Limb (tissue), 2 donors: ENCODE data around the gene BEND5.

Experiments
- DNase-seq, 2 donors: peaks; one replicate each; pipeline ENCODE4 v3.0.0-alpha.2; 2016; ENCODE audit errors: extremely low spot score in 2 of 2

BEND5 gene

DNA sequence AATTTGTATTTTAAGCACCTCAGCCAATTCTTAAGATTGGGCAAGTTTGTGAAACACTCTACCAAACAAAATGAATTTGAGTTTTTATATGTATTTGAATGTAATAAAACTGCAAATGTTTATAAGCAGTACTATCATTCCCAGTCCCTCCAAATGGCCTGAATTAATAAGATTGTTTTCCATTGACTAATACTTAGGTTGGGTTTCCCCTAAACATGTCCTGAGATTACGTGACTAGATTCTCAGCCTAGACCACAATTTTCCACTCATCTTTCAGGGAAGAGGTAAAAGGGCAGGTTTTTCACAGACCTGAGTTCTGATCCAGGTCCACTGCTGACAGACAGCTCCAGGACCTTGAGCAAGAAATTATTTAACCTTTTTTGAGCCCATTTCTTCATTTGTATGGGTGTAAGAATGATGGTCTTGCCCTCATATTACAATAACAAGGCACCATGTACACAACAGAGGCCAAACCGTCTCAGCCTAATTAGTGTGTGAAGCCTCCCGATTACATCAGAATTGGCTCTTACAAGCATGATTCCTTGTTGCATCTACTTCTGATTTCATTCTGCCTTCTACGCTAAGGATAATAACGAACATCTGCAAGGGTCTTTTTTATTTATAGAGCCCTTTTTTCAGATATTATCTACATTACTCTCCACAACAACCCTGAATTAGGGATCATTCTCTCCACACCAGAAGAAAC, 51.2 kb downstream of the BEND5 start:
- no peak for DNase-seq

DNA sequence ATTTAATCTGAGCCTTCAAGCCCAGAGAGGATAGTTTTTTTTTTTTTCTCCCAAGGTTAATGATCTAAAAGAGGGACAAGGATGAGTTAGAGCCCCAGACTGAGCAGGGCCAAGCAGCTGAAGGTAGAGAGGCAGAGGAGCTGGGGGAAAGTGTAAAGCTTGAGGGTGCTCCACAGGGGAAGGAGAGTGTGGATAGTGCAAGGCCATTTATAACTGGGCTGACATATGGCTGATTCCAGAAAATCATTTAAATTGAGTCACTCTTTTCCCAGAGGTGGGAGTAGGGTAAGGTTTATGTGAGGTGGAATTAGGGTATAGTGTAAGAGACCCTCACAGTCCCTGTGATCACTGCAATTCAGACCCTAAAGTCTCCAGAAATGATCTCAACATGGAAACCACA, 55.8 kb downstream of the BEND5 start:
- DNase-seq: no peak

DNA sequence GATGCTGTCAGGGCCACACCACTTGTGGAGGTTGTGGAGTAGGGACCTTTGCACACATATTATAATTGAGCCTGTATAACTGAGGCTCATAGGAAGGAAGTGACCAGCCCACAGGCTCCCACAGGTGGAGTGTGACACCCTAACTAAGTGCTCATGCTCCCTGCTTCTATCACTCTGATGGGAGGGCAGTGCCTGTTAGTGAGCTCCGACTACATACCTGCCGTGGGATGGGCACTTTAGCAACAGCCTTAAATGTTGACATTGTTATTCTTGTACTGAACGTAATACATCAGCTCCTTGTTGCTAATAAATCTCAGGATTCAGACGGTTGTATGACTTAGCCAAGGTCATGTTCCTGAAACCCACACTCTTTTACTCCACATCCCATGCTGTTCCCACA, 58.0 kb downstream of the BEND5 start:
- DNase-seq: no peak

DNA sequence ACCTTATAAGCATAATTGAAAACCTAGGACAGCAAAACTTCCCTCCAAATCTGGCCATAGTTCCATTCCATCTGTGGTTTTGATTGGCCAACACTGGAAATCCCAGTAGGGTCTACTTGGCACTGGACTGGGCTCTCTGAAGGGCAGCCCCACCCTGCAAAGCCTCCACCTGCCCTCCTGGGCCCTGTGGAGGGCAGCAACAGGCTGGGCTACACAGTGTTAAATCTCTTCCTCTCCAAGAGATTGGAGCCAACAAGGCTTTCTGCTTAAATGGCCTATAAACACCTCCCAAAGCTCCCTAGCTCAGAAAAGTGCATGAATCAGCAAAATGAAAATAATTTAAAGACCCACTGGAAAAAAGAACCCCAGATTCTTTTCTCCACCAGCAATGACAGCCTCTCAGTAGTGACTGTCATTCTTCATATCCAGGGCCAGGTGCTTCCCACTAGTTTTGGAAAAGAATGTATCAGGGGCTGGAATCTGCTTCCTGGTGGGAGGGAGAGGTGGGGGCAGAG, 58.5 kb downstream of the BEND5 start:
- DNase-seq: no peak

DNA sequence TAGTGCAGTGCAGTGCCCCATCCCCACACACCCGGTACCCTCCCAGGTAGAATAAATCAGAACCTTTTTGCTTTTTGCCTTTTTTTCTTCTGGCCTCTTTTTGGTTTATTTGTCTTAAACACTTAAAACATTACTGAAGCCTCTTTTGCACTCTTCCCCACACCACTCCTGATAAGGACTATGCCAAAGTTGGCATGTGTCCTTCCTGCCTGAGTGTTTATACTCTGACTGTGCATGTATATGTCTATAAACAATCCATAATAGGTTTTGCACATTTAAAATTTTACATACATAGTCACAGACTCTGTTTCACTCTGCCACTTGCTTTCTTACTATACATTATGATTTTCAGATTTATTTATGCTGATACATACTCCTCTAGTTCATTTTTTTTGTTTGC, 59.6 kb downstream of the BEND5 start:
- no peak for DNase-seq

DNA sequence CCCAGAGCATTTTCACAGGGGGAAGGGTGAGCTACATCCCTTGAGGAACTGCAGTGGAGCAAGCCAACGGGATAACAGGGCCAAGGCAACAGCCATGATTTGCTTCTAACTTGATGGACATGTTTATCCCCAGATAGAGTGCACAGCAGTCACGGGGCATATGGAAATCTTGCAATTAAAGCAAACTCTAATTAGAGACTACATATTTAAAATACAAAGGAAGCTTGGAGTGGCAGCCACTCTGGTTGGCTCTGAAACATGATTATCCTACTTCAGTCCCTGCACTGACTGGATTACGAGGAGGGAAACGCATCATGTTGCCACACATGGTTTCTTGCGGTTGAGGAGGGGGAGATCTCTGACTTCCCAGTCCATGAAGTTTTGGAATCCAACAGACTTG, 60.8 kb downstream of the BEND5 start:
- no peak for DNase-seq

DNA sequence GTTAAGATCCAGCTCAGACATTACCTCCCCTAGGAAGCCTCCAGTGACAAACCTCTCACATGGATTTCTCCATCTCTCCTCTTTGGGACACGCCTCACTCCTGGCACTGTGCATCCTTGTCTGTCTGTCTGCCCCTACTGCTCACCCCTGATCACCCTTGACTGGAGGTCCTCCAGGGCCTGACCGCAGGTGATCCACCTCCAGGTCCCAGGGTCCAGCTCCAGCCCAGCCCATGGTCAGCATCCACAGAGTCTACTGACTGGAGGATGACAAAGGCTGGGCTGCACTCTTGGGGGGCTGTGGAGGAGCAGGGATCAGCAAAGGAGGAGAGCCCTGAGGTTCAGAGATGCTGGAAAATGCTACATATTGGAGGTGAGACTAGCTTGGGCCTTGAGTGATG, 65.8 kb downstream of the BEND5 start:
- no peak for DNase-seq

DNA sequence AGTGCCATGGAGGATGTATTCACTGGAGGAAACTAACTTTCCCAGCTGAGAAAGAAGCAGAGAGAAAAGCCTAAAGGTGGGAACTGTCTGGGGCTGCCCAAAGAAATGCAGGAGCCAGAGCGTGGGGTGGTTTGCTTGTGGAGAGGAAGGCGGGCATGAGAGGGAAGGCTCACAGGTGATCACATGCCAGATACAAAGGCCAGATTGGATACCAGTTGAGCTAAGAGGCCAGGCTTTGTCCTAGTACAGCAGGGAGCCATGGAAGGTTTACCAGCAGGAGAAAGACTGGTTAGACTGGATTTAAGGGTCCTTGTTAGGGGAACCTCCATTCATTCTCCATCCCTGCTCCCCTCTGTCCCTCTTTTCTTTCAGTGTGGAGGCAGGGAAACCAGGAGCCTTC, 66.4 kb downstream of the BEND5 start:
- no peak for DNase-seq

DNA sequence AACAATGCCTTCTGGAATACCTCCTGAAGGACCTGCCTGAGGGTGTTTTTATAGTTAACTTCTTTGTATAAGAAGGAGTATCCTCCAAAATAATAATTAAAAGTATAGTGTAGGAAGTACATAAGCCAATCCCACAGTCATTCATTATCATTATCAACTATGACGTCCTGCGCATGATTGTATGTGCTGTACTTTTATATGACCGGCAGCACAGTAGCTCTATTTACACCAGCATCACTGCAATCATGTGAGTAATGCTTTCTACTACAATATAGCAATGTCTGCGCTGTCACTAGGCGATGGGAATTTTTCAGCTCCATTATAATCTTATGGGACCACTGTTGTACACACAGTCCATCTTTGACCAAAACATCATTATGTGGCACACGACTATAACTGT, 72.0 kb downstream of the BEND5 start:
- no peak for DNase-seq

DNA sequence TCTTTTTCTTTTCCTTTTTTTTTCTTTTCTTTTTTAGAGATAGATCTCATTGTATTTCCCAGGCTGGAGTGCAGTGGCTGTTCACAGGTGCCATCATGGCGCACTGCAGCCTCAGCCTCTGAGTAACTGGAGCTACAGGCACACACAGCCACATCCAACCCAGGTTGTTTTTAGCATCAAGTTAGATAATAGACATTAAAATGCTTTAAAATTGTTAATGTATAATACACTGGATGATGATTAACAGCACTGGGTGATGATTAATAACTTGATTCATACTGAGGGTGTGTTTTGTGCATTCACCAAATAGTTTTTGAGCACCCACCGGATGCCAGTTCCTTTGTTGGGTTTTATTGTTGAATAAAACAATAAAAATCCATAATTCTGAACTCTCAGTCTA, 75.2 kb downstream of the BEND5 start:
- DNase-seq: no peak

DNA sequence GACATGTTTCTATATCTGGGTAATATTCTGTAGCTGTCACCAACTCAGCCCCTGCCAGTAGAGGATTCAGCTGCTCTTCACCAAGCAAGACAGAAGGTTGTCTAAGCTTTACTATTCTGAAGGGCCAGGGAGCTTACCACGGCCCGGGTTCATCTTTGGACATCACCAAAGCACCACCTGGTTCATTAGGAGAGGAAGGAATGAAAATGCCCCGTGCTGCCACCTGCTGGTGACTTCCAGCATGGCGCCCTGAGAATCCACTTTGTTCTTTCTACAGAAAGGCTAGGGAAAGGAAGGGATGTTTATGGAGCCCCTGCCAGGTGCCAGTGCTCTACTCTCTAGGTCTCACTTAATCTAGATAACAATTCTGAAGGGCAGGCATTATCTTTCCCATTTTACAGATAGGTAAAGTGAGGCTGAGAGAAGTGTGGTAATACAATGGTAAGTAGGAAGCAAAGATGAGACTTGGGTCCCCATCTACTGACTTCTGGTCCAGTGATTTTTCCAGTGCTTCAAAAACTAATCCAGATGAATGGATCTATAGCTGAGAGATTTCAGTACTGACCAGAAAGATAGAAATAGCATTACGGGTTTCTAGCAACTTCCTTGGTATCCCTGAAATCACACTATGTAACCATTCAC, 79.5 kb downstream of the BEND5 start:
- peak in 1 of 2 donors; percentile 77 for DNase-seq

DNA sequence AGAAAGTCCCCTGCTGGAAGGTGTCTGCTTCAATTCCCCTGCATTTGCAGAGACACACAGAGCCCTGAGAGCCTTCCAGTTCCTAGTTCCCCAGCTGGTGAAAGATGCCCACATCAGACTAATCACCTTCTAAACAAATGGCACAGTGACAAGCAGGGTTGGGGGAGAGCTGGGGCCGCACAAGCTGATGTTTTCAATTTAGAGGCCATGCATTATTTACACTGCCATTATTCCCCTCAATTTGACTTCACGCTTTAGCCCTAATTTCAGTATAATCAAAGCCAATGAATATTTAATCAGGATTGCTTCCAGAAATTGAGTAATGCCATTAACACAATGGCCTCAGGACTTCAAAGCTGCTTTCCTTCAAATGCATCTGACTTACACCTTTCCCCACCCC, 81.5 kb downstream of the BEND5 start:
- DNase-seq: no peak

DNA sequence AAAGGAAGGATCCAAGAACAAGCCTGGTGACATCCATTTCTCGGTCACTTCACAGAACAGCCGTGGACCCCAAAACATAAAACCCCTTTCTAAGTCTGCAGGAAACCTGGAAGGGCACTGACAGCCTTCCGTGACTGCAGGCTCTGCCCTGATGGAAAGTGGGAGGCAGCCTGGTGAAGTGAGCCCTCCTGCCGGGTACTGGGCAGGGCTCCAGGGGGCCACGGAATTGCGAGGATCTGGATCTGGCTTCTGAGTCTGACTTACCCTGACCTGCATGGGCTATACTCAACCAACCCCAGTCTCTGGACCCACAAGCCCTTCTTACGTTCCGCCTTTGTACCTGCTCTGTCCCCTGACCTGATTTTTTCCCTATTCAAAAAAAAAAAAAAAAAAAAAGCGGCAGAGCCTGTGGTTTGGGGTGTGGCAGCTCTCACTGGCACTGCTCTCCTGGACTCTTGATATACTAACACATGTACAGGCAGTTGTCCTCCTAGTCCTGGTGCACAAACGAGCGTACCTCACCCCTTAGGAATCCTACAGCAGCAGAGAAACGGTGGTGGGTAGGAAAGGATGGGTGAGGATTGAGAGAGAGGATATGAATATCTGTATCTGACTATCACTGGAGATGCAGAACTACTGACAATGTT, 82.9 kb downstream of the BEND5 start:
- no peak for DNase-seq

DNA sequence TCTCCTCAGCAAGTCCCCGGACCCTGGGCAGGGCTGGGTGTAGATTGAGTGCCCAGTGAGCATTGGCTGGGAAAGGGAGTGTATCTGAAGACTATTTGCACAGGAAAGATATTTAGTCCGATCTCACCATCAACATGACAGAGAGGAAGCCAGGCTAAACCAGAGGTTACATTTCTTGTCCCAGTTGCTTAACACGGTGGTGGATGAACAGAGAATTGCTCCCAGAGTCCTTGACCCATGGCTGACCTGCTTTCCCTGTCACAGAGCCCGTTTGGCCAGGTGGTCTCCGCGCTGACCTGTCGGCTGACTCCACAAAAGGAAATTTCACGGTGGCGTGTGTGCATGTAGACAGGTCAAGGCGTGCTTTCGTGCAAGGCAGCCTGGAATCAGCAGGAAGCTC, 83.5 kb downstream of the BEND5 start:
- DNase-seq: no peak

DNA sequence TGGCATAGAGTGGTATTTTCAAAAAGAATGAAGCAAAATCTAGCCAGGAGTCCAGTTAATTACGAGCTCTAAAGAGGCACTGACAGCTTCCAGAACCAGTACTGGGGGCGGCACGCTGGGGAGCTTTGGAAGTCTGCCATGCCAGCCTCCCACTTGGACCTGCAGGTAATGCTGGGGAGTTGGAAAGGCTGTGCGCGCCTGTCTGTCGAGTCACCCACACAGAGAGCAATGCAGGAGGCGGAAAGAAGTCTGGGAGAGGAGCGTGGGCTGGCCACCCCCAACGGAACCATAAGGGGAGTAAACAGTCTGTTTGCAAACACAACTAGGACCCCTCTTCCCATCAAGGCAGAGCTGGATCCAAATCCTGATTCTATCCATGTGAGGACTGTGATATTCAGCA, 84.5 kb downstream of the BEND5 start:
- DNase-seq: no peak

DNA sequence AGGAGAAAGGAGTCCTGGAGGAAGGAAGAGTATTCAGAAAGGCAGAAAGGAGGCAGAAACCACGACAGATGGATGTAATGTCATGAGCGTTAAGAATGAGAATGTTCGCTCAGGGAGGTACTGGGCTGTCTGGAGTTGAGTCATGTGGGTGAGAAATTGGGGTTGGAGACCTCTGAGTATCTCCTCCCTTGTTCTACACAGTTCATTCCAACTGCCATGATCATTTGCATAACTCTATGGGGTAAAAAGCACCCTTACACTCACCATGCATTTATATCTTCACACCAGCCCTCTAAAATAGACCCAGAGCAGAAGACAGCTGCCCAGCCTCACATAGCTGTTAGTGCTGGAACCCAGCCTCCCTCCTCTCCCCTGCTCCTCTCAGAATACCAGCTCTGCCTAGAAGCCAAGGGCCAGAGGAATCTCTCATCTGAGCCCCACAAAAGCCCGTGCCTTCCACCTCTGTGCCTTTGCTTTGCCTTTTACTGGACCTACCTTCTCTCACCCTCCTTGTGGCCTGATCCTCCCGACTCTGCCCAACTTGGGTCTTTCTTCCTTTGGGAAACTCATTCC, 85.2 kb downstream of the BEND5 start:
- no peak for DNase-seq

DNA sequence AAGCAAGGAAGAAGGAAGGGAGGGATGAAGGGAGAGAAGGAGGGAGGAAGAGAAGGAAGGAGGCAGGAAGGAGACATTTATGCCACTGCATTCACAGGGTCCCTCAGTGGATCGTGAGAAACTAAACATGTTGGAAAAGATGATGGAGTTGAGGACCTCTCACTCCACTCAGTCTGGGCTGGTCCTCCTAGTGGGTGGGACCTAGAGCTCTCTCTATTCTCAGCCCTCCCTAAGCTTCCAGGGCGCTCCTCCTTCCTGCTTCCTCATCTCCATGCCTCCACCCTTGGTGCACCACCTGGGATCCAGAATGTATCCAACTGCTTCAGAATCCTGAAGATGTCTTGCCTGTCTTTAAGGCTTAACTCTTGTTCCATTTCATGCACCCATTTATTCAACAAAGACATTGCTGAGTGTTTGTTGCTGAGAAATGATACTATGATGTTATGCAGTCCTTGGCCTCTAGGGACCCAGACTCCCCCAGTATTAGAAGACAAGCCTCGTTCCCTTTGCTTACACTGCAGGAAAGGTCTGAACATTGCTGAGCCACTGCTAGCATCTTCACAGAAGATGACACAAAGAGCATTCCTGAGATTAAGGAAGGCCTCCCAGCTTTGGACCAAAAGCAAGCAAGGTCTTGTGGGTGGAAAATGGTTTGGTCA, 88.5 kb downstream of the BEND5 start:
- no peak for DNase-seq

DNA sequence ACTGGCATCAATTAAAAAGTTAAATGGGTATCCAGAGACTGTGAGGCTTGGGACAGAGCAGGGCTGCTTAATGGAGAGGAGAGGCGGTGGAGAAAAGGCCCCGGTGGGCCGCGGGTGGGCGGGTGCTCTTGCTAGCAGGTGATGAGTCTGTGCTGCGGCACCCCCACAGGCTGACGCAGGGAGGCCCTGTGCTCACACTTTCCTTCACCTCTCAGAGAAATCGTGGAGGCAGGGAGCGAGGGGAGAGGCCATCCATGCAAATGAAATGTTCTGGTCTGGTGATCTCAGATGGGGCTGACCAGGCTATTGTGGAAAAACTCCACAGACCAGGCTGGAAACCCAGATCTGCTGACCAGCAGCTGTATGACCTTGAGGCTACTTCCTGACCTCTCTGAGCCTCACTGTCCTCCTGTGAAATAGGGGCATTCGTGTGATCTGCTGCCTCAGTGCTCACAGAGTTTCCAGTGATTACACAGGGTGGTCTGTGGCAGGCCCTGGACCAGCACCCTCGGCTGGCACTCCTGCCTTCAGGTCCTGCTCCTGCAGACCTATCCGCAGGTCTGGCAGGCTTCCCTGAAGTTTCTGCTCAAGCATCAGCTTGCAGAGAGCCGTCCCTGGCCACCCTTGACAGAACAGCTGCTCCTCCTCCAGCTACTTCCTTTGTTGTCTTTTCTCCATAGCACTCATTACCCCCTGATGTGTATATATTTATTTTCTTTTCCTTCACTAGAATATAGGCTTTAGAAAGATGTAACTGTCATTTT, 89.2 kb downstream of the BEND5 start:
- peak in 1 of 2 donors; percentile 42 for DNase-seq

DNA sequence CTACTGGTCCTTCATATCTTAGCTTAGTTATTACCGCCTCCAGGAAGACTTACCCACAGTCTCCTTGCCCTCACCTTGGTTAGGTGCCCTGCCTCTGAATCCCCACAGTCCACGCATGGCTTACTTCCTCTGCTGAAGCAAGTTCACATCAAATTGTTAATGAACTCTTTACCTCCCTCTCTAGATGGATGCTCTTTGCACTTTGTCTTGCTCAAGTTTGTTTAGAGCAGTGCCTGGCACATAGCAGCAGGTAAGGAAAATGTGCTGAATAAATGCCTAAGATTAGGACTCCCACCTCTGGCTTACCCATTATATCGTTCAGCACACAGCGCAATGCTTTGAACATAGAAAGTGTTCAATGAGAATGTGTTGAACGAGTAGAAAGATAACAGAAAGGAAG, 90.5 kb downstream of the BEND5 start:
- DNase-seq: no peak

DNA sequence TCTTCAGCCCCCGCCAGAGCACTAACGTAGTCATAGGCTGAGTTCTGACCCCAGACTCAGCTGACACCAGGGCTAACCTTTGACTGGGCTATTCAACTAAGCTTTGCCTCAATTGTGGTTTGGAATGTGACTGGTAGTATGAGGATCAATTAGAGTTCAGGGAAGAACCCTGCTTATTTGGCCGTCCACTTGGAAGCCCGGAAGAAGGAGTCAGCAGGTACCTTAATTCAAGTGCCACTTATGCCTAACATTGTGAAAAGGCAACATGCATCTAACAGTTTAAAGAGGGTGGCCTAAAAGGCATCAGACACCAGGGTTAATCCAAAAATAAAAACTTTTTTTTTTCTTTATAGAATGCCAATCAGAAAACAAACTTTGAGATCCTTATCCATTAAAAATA, 92.3 kb downstream of the BEND5 start:
- DNase-seq: no peak

DNA sequence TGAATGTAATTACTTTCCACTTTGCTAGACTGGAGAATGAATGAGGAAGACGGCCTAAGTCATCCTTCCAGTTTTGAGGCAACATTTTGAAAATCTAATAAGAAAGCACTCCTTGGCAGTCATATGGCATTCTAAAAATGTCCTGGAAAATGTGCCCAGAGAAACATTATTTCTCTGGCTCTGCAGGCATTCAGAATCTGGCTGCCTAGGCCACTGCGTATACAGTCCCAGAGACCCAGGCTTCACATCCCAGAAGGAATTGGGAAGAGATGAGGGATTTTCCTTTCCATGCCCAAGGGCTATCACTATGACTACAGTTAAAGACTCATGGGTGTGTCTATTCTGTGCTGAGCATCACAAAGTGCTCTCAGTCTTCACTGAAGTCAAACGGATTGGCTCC, 92.9 kb downstream of the BEND5 start:
- DNase-seq: peak in 1 of 2 donors; percentile 7
